Right cardiac atrium (tissue), 5 donors: ENCODE results near the gene RNU2-63P. TPM values are rescaled to one million over a fixed set of nuclear protein-coding genes. Genes with fewer than 3 reads are reported as not detected.
"Not testable (repeated sequence)": the region's sequence is repeated elsewhere in the genome, so short reads cannot be mapped to it uniquely, and the experiment has no call there.

ENCODE experiments used
- ATAC-seq, 2 donors: fragments of 200-7000 bp; cut with Tn5 transposase; one replicate each; pipeline versions ENCODE4 v1.8.0 to v1.9.1; 2020; ENCODE audit warnings: moderate library complexity in 2 of 2, mild to moderate bottlenecking in 1 of 2
- DNase-seq, 3 donors: peaks; one replicate each; pipeline ENCODE4 v3.0.0-alpha.2; 2020
- H3K27ac ChIP-seq: one replicate; pipeline ENCODE4 v1.5.1; 2013; ENCODE audit warnings: mild to moderate bottlenecking, low read length, control low read depth, moderate library complexity
- H3K27me3 ChIP-seq: one replicate; pipeline ENCODE4 v1.6.1; 2013; ENCODE audit not compliant: control insufficient read depth, insufficient read depth
- H3K4me1 ChIP-seq: one replicate; pipeline ENCODE4 v1.6.1; 2013; ENCODE audit warnings: low read length; ENCODE audit not compliant: control insufficient read depth, insufficient read depth
- H3K4me3 ChIP-seq: one replicate; pipeline ENCODE4 v1.5.1; 2013; ENCODE audit warnings: low read length, control low read depth
- H3K9me3 ChIP-seq: one replicate; pipeline ENCODE4 v1.6.1; 2013; ENCODE audit warnings: low read length; ENCODE audit not compliant: control insufficient read depth
- WGBS: extraction: QIAGEN DNeasy Blood & Tissue Kit; methylation state at CpG from one replicate; pipeline ENCODE4 v1.1.7; 2013; 5-methylcytosine and 5-hydroxymethylcytosine counted together
- intact Hi-C, 4 donors: fragments of 100-400 bp; cut with DNase I; formaldehyde crosslinking; loops; one replicate each; pipeline versions ENCODE4 v1.11.0 to v1.14.0; 2022 to 2023
- polyA plus RNA-seq: library from polyadenylated mRNA; stranded (reverse); fragments of 200-250 nt; gene quantifications from one replicate; pipeline ENCODE4 v1.2.3, GENCODE V29; 2013
- total RNA-seq, 4 donors: library from RNA; stranded (reverse); fragmentation: NEBNext Ultra II Directional; extraction: Animal tissue kit (Norgen Biotek cat#: 25700); gene quantifications; one replicate each; pipeline ENCODE4 v1.2.1, GENCODE V29; 2021
- donor health status: healthy with polysubstance abuse.
- donor health status: DM: no; HTN: yes; CAD: no.
- donor health status: DM: no; HTN: no; CAD: no.
- donor health status: DM: no; HTN: yes; CAD: no; lungs with severe emphysema.
- donor health status: DM: yes; HTN: yes; CAD: no.

Gene RNU2-63P
- total and polyA plus RNA-seq, 5 donors: 5.2 TPM; not detected in 4

DNA sequence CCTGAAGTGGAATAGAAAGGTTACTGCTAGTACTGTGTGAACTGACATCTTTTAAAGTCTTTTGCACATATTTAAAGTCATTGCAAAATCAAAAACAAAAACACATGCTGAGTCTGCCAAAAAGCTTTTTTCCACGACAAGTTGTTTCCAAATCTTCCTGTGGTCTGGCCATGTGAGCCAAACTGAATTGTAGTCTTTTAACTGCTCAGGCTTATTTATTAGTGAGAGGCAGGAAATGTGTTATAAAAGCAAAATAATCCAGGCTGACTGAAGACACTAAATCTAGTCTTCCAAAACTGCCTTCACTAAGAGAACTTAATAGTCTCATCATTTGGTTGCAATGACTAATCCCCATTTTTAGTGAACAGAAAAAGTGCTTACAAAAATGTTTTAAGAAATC lies 36.9 kb upstream of the RNU2-63P start:
- H3K27ac ChIP-seq: no peak overlapping the region
- ATAC-seq (peak in 1 of 2 donors; percentile 1), DNase-seq (no peak)
- no peaks in the 10 kb centered on the region for H3K27me3 ChIP-seq
- intact Hi-C loops: no loop called here
- H3K4me3 ChIP-seq: no peak overlapping the region
- no peaks in the 10 kb centered on the region for H3K9me3 ChIP-seq
- 4% methylated on average over 1 of the region's 1 CpG for WGBS
- H3K4me1 ChIP-seq: peaks cover 7% of the 10 kb centered on the region

DNA sequence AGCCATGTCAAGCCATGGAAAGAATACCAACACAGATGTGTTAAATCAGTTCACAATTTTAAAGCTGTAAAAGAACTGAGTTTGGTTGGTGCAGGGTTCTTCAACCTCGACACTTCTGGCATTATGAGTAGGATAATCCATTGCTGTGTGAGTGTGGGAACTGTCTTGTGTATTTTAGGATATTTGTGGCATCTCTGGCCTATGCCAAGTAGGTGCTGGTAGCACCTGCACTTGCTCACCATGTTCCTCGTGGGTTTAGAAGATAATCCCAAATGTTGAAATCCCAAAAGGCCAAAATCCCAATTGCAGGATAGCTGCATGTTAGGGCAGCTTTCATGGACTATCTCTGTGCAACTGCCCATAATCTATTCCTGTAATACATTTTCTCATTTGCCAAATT lies 35.4 kb upstream of the RNU2-63P start:
- WGBS: 67% methylated on average over 2 of the region's 2 CpGs
- intact Hi-C loops: no loop called here
- Histone ChIP-seq H3K27ac (no peak overlapping the region), H3K4me1 (peaks cover 7% of the 10 kb centered on the region), H3K27me3 (no peaks in the 10 kb centered on the region), H3K4me3 (no peak overlapping the region), H3K9me3 (no peaks in the 10 kb centered on the region)
- ATAC-seq (no peak), DNase-seq (no peak)

DNA sequence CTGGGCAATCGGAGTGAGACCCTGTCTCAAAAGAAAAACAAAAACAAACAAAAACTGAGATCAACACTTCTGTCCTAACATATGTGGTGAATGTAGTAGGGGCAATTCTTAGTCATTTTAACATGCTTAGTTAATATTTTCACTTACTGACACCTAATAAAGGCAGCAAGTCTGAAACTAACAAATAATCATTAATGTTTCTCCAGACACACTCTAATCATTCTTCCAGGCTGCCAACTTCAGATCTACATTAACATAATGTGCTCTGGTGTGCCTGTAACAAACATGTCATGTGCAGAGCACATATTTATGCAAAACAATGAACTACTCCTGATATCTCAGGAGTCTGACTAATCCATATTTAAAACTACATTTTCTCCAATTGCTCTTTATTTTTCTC lies 33.3 kb upstream of the RNU2-63P start:
- H3K4me1 ChIP-seq: peaks cover 8% of the 10 kb centered on the region
- DNase-seq (no peak), ATAC-seq (no peak)
- H3K27ac ChIP-seq: no peak overlapping the region
- intact Hi-C loops: no loop called here
- H3K4me3 ChIP-seq: no peak overlapping the region
- no peaks in the 10 kb centered on the region for H3K9me3 ChIP-seq
- 84% methylated on average over 1 of the region's 1 CpG for WGBS
- H3K27me3 ChIP-seq: no peaks in the 10 kb centered on the region

DNA sequence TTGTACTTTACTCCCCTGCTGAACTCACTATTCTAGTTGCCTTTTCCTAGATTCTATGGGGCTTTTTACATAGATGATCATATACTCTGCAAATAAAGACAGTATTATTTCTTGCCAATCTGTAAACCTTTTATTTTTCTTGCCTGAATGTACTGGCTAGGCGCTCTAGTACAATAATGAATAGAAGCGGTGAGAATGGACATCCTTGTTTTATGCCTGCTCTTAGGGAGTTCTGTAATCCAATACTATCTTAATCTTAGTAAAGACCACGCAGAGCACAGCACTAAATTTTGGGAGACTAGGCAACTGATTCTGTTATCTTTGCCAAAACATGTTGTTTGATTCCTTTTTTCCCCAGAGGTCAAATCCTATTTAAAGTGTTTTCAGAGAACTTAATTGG lies 32.2 kb upstream of the RNU2-63P start:
- no peak overlapping the region for H3K4me3 ChIP-seq
- no peak for DNase-seq
- 78% methylated on average over 3 of the region's 3 CpGs for WGBS
- ATAC-seq: no peak
- peaks cover 8% of the 10 kb centered on the region for H3K4me1 ChIP-seq
- H3K27ac ChIP-seq: no peak overlapping the region
- intact Hi-C loops: no loop called here
- no peaks in the 10 kb centered on the region for H3K27me3 ChIP-seq
- no peaks in the 10 kb centered on the region for H3K9me3 ChIP-seq

- intact Hi-C loops, H3K9me3 ChIP-seq, H3K27ac ChIP-seq, DNase-seq, H3K27me3 ChIP-seq, H3K4me3 ChIP-seq, H3K4me1 ChIP-seq, ATAC-seq: not testable (repeated sequence)
- 94% methylated on average over 6 of the region's 6 CpGs for WGBS
Measured at GRCh38 chr2:88045561-88045960, 29.2 kb upstream of the RNU2-63P start.

DNA sequence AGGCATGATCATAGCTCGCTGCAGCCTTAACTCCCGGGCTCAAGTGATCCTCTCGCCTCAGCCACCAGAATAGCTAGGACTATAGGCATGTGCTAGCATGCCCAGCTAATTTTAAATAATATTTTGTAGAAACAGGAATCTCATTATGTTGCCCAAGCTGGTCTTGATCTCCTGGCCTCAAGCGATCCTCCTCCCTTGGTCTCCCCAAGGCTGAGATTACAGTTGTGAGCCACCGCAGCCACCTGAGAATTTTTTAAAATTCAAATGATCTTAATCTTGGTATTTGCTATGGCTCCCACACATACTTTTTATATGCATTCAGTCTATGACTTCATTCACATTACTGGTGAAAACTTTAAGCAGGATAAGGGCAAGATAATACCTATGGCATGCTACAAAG lies 26.1 kb upstream of the RNU2-63P start:
- intact Hi-C loops: no loop called here

DNA sequence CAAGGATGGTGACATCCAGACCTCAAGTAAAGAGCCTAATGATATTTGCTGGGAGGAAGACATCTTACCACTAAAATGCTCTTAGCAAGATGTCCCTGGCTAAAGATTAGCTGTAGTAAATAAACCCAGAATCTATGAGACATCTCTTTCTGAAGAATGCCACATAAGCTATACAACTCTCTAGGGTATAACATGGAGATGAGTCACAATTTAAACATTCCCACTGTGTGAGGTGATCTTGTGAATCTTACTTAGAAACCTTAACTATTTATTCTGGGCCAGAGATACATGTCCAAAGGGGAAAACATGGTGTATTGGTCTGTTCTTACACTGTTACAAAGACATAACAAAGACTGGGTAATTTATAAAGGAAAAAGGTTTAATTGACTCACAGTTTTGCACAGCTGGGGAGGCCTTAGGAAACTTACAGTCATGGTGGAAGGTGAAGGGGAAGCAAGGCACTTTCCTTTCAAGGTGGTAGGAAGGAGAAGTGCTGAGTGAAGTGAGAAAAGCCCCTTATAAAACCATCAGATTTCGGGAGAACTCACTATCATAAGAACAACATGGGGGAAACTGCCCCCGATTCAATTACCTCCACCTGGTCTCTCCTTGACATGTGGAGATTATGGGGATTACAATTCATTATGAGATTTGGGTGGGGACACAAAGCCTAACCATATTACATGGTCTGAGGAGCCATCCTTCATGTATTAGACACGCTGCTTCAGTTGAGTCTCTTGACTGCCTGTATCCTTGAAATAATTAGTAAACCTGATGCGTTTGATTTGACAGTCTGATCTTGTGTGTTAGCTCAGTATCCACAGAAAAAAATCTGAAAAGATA lies 22.1 kb upstream of the RNU2-63P start:
- WGBS: 96% methylated on average over 4 of the region's 4 CpGs
- Histone ChIP-seq H3K4me1 (peaks cover 3% of the 10 kb centered on the region), H3K27ac (no peak overlapping the region), H3K9me3 (no peaks in the 10 kb centered on the region), H3K4me3 (no peak overlapping the region), H3K27me3 (no peaks in the 10 kb centered on the region)
- intact Hi-C loops: no loop called here
- DNase-seq (no peak), ATAC-seq (no peak)

More for the DNA sequence above, 26.1 kb upstream of the RNU2-63P start:
- no peaks in the 10 kb centered on the region for H3K27me3 ChIP-seq
- ATAC-seq (no peak), DNase-seq (no peak)
- H3K4me1 ChIP-seq: peaks cover 5% of the 10 kb centered on the region
- no peaks in the 10 kb centered on the region for H3K9me3 ChIP-seq
- H3K27ac ChIP-seq: no peak overlapping the region
- over 99% methylated on average over 5 of the region's 5 CpGs for WGBS
- no peak overlapping the region for H3K4me3 ChIP-seq

DNA sequence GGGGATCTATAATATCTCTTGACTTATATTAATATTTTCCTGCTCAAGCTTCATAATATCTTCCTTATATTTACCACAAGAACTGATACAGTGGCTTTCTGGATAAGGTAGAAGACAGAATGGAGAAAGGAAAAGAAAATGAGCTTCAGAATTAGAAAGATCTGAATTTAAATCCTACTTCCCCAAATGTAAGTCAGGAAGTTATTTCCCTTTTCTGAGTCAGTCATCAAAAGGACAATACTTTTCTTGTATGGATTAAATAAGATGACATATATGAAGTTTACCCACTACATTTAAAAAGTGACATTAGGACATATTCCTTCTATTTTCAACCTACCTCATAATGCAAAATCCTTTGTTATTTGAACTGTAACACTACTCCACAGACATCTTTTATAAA lies 20.3 kb upstream of the RNU2-63P start:
- no peak overlapping the region for H3K4me3 ChIP-seq
- H3K27me3 ChIP-seq: no peaks in the 10 kb centered on the region
- H3K27ac ChIP-seq: no peak overlapping the region
- H3K9me3 ChIP-seq: no peaks in the 10 kb centered on the region
- DNase-seq (no peak), ATAC-seq (no peak)
- H3K4me1 ChIP-seq: peaks cover 3% of the 10 kb centered on the region
- intact Hi-C loops: no loop called here

DNA sequence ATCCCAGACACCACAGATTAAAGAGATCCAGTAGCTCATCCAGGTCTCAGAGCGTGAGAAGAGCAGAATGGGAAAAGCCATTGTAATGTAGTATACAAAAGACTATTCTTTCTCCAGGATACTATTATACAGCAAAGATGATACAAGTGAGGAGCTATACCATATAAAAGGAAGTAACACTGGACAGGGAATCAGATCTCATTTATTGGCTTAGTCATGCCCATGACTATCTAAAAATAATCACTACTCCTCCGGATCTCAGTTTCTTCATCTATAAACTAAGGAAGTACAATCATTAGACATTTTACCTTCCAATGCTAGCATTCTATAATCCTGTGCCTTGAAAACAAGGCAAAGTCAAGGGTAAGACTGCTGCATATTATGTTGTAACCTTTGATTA lies 19.8 kb upstream of the RNU2-63P start:
- ATAC-seq (no peak), DNase-seq (no peak)
- 80% methylated on average over 2 of the region's 2 CpGs for whole genome bisulfite sequencing
- no peaks in the 10 kb centered on the region for H3K27me3 ChIP-seq
- no peaks in the 10 kb centered on the region for H3K9me3 ChIP-seq
- H3K27ac ChIP-seq: no peak overlapping the region
- intact Hi-C loops: no loop called here
- H3K4me3 ChIP-seq: no peak overlapping the region
- peaks cover 3% of the 10 kb centered on the region for H3K4me1 ChIP-seq

DNA sequence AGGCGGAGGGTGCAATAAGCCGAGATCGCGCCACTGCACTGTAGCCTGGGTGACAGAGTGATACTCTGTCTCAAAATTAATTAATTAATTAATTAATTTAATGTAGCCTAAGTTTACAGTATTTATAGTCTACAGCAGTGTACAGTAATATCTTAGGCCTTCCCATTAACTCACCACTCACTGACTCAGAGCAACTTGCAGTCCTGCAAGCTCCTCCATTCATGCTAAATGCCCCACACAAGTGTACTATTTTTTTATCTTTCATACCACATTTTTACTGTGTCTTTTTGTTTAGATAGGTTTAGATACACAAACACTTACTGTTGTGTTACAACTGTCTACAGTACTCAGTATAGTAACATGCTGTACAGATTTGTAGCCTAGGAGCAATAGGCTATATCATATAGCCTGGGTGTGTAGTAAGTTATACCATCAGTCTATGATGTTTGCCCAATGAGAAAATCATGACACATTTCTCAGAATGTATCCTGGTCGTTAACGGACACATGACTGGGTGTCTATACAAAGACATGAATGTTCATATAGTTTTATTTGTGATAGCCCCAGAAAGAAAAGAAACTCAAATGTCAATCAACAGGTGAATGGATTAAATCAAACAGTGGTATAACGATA lies 15.8 kb upstream of the RNU2-63P start:
- WGBS: 95% methylated on average over 7 of the region's 7 CpGs
- H3K9me3 ChIP-seq: no peaks in the 10 kb centered on the region

DNA sequence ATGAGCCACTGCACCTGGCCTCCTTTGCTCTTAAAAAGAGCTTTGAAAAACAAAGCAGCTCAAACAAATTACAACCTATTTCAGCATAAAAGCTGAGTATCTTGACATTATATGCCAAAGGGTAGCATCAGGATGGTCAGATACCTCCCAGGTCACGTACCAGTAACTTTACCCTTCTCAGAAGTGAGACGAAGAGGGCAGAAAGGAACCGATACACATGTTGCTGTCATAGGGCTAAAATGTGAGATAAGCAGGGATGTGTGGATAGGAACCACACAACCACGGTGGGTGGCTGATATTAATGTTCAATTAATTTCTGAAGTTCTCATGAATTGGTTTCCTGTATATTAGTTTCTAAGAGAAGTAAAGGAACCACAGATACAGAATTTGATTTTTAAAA lies 12.6 kb upstream of the RNU2-63P start:
- H3K27ac ChIP-seq: no peak overlapping the region
- H3K27me3 ChIP-seq: no peaks in the 10 kb centered on the region
- no peak overlapping the region for H3K4me3 ChIP-seq
- WGBS: 93% methylated on average over 4 of the region's 4 CpGs
- DNase-seq: no peak
- ATAC-seq: no peak
- no peaks in the 10 kb centered on the region for H3K9me3 ChIP-seq
- intact Hi-C loops: no loop called here
- H3K4me1 ChIP-seq: no peaks in the 10 kb centered on the region

More for the DNA sequence above, 15.8 kb upstream of the RNU2-63P start:
- Histone ChIP-seq H3K27me3 (no peaks in the 10 kb centered on the region), H3K4me3 (no peak overlapping the region), H3K27ac (no peak overlapping the region), H3K4me1 (no peaks in the 10 kb centered on the region)
- intact Hi-C loops: no loop called here
- DNase-seq (no peak), ATAC-seq (no peak)
